Hepatocyte (in vitro differentiated cells): ENCODE results near the gene SDE2. TPM values are rescaled to one million over a fixed set of nuclear protein-coding genes. Genes with fewer than 3 reads are reported as not detected.
"Not testable (repeated sequence)": the region's sequence is repeated elsewhere in the genome, so short reads cannot be mapped to it uniquely, and the experiment has no call there.

Experiments
- DNase-seq: peaks from one replicate; pipeline ENCODE4 v3.0.0-alpha.2; 2016; ENCODE audit warnings: low spot score
- H2AFZ ChIP-seq: fragments of 200-600 bp; sonication (generic); 2 replicates; pipeline ENCODE4 v1.6.0; 2016; ENCODE audit warnings: antibody characterized with exemption, mild to moderate bottlenecking
- H3K27ac ChIP-seq: fragments of 200-600 bp; sonication (generic); 2 replicates; pipeline ENCODE4 v1.5.1; 2016; ENCODE audit warnings: mild to moderate bottlenecking
- H3K27me3 ChIP-seq: fragments of 200-600 bp; sonication (generic); 2 replicates; pipeline ENCODE4 v1.6.1; 2016
- H3K36me3 ChIP-seq: fragments of 200-600 bp; sonication (generic); replicated peaks from 2 replicates; pipeline ENCODE4 v1.5.1; 2016; ENCODE audit warnings: low read depth; ENCODE audit not compliant: insufficient read depth
- H3K4me1 ChIP-seq: fragments of 200-600 bp; sonication (generic); 2 replicates; pipeline ENCODE4 v1.5.1; 2016; ENCODE audit warnings: mild to moderate bottlenecking, moderate library complexity; ENCODE audit not compliant: insufficient read depth
- H3K4me2 ChIP-seq: fragments of 200-600 bp; sonication (generic); 2 replicates; pipeline ENCODE4 v1.6.0; 2016
- H3K4me3 ChIP-seq: fragments of 200-600 bp; sonication (generic); 2 replicates; pipeline ENCODE4 v1.5.1; 2016; ENCODE audit warnings: mild to moderate bottlenecking
- H3K79me2 ChIP-seq: fragments of 200-600 bp; sonication (generic); 2 replicates; pipeline ENCODE4 v1.6.0; 2017; ENCODE audit warnings: mild to moderate bottlenecking
- H3K9me2 ChIP-seq: fragments of 200-600 bp; sonication (generic); replicated peaks from 2 replicates; pipeline ENCODE4 v1.6.0; 2017; ENCODE audit warnings: mild to moderate bottlenecking; ENCODE audit not compliant: insufficient read depth
- H3K9me3 ChIP-seq: fragments of 200-600 bp; sonication (generic); 2 replicates; pipeline ENCODE4 v1.5.1; 2016; ENCODE audit warnings: low read depth, mild to moderate bottlenecking
- H4K20me1 ChIP-seq: fragments of 200-600 bp; sonication (generic); 2 replicates; pipeline ENCODE4 v1.6.0; 2016; ENCODE audit warnings: mild to moderate bottlenecking; ENCODE audit not compliant: insufficient read depth, poor library complexity, severe bottlenecking
- CTCF ChIP-seq: fragments of 200-600 bp; sonication (generic); IDR thresholded peaks from 2 replicates; pipeline ENCODE4 v1.5.1; 2016; ENCODE audit warnings: antibody characterized with exemption, mild to moderate bottlenecking; ENCODE audit not compliant: poor library complexity
- EZH2 ChIP-seq: fragments of 200-600 bp; sonication (generic); IDR thresholded peaks from 2 replicates; pipeline ENCODE4 v1.6.1; 2016; ENCODE audit warnings: antibody characterized with exemption, mild to moderate bottlenecking, borderline replicate concordance
- EZH2phosphoT487 ChIP-seq: fragments of 200-600 bp; sonication (generic); IDR thresholded peaks from one replicate; pipeline ENCODE4 v1.6.1; 2018; ENCODE audit warnings: antibody characterized with exemption, mild to moderate bottlenecking, low read depth, moderate library complexity; ENCODE audit not compliant: unreplicated experiment, severe bottlenecking
- WGBS: methylation state at CpG from one replicate; pipeline ENCODE4 v1.1.6; 2016; ENCODE audit warnings: low lambda C conversion rate; ENCODE audit errors: missing lambda C conversion rate; 5-methylcytosine and 5-hydroxymethylcytosine counted together
- polyA plus RNA-seq: library from polyadenylated mRNA; unstranded; fragments of >200 nt; fragmentation: Nextera tagmentation; extraction: Ambion mirVana; gene quantifications from 2 replicates; pipeline ENCODE4 v1.2.1, GENCODE V29; 2016
- total RNA-seq: library from RNA; depleted of rRNA; stranded (reverse); fragments of >200 nt; gene quantifications from 2 replicates; pipeline ENCODE4 v1.2.3, GENCODE V29; 2014

The SDE2 gene
- total and polyA plus RNA-seq, 2 experiments from 2014 or later = 14.6 to 27.3 TPM

DNA sequence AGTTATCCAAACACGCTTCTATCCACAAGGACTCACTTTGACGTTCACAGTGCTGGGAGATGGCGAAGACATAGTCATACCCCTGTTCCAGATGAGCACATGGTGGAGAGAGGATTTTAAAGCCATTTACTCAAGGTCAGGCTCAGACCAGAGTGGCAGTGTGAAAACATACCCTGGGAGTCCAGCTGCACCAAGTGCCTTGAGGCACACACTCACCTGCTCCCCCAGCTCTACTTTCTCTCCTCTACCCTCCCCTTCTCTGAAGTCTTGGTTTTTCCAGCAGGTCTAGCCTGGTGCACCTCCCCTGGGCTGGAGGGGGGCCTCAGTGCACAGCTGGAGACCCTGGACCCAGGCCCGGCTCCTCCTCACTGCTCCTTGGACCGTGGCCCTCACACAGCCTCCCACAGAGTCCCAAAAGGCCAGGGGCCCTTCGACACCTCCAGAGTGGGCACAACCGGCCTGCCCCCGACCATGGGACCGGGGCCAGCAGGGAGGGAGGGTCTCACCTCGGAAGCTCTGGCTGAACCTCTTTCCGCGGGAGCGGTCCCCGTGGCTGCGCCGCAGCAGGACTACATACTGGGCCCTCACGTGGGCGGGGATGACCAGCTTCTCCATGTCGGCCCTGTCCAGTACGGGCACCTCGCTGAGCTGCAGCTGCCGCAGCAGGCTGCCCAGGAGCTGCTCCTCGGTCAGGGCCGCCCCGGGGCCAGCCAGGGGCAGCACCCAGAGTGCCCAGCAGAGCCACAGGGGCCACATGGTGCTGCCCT, 58.6 kb downstream of the SDE2 start:
- H4K20me1 ChIP-seq = no peaks in the 10 kb centered on the region
- peaks cover 5% of the 10 kb centered on the region for H3K4me1 ChIP-seq
- H3K9me2 ChIP-seq = no peaks in the 10 kb centered on the region
- 93% methylated on average over 22 of the region's 25 CpGs for whole genome bisulfite sequencing
- H3K9me3 ChIP-seq = no peaks in the 10 kb centered on the region
- H2AFZ ChIP-seq = no peak overlapping the region
- no peaks in the 10 kb centered on the region for H3K27me3 ChIP-seq
- no peak for DNase-seq
- no peaks in the 10 kb centered on the region for H3K36me3 ChIP-seq
- no peak overlapping the region for H3K4me3 ChIP-seq
- H3K79me2 ChIP-seq = no peaks in the 10 kb centered on the region
- H3K4me2 ChIP-seq = no peak overlapping the region
- no peak for TF ChIP-seq EZH2
- TF ChIP-seq CTCF = no peak
- TF ChIP-seq EZH2phosphoT487 = no peak
- H3K27ac ChIP-seq = no peak overlapping the region

- not testable (repeated sequence) for H3K9me2 ChIP-seq, H3K79me2 ChIP-seq, H2AFZ ChIP-seq, H3K4me1 ChIP-seq, H3K27me3 ChIP-seq, H3K4me3 ChIP-seq, H3K27ac ChIP-seq, H4K20me1 ChIP-seq, DNase-seq, H3K36me3 ChIP-seq, H3K9me3 ChIP-seq
- 76% methylated on average over 8 of the region's 8 CpGs for WGBS
- H3K4me2 ChIP-seq = peak overlapping the region; percentile 65
Measured at GRCh38 chr1:225939939-225940310, 59.2 kb downstream of the SDE2 start.

- not testable (repeated sequence) for H3K36me3 ChIP-seq, H3K9me2 ChIP-seq, DNase-seq, H3K79me2 ChIP-seq, H4K20me1 ChIP-seq, H3K27me3 ChIP-seq, H2AFZ ChIP-seq, H3K4me3 ChIP-seq, H3K9me3 ChIP-seq, H3K27ac ChIP-seq, H3K4me1 ChIP-seq
- H3K4me2 ChIP-seq = peak overlapping the region; percentile 65
- WGBS = 60% methylated on average over 23 of the region's 69 CpGs
Measured at GRCh38 chr1:225939097-225939938, 59.8 kb downstream of the SDE2 start.

DNA sequence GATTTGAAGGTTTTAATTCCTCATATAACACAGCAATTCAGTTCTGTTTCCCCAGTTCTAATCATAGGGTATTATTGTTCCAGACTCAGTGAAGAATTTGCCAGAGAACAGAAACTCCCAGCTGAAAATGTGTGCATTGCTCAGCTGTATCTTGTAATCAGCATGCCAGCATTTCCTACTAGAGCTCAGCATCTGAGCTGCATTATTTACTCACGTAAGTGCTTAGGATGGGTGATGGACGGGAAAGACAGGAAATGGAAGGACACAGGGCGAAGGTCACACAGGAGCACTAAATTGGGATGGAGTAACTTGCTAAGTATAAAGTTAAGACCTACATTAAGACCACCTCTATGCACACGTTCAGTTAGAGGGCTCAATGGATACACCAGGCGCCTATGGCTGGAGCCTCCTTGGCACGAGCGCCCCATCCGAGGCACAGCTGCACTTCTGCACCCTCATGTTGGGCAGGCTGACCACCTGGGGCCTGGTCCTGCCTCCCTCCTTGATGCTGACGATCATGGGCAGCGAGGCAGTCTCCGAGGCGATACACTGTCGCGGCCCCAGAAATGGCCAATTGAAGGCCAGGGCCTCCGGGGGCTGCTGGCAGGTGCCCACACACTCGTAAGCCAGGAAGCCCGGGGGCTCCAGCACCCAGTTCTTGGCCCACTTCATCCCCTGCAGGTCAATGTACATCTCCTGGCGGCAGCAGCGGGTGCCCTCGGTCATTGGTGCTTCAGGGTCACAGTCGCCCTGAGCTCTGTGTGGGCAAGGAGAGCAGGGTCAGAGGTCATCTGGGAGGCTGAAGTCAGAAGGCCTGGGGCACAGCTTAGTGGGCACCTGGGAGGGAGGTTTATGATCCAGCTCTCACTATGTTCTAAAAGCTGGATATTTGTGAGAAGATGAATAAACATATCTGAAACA, 61.8 kb downstream of the SDE2 start:
- no peaks in the 10 kb centered on the region for H4K20me1 ChIP-seq
- H3K27me3 ChIP-seq = no peaks in the 10 kb centered on the region
- no peaks in the 10 kb centered on the region for H3K9me2 ChIP-seq
- no peak overlapping the region for H3K4me3 ChIP-seq
- no peak overlapping the region for H2AFZ ChIP-seq
- no peak for TF ChIP-seq EZH2
- TF ChIP-seq CTCF = no peak
- TF ChIP-seq EZH2phosphoT487 = no peak
- WGBS = 92% methylated on average over 21 of the region's 21 CpGs
- DNase-seq = no peak
- no peaks in the 10 kb centered on the region for H3K9me3 ChIP-seq
- H3K4me2 ChIP-seq = no peak overlapping the region
- H3K36me3 ChIP-seq = no peaks in the 10 kb centered on the region
- peaks cover 5% of the 10 kb centered on the region for H3K4me1 ChIP-seq
- H3K27ac ChIP-seq = no peak overlapping the region
- H3K79me2 ChIP-seq = no peaks in the 10 kb centered on the region
